ENCODE measurements around the gene PPP2R2D.

Gene PPP2R2D

DNA sequence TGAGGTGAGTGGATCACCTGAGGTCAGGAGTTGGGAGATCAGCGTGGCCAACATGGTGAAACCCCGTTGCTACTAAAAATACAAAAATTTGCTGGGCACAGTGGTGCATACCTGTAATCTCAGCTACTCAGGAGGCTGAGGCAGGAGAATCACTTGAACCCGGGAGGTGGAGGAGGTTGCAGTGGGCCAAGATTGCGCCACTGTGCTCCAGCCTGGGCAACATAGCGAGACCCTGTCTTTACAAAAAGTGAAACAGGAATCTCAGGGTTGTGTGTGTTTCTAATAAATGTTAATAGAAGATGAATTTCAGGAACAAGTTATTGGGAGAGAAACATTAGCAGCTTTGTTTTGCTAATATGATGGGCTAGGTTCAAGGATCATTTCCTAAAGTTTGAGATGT, 19.9 kb downstream of the PPP2R2D start:
- no peak for DNase-seq (ENCODE audit: low read depth)
- TF ChIP-seq, protein P1, sequence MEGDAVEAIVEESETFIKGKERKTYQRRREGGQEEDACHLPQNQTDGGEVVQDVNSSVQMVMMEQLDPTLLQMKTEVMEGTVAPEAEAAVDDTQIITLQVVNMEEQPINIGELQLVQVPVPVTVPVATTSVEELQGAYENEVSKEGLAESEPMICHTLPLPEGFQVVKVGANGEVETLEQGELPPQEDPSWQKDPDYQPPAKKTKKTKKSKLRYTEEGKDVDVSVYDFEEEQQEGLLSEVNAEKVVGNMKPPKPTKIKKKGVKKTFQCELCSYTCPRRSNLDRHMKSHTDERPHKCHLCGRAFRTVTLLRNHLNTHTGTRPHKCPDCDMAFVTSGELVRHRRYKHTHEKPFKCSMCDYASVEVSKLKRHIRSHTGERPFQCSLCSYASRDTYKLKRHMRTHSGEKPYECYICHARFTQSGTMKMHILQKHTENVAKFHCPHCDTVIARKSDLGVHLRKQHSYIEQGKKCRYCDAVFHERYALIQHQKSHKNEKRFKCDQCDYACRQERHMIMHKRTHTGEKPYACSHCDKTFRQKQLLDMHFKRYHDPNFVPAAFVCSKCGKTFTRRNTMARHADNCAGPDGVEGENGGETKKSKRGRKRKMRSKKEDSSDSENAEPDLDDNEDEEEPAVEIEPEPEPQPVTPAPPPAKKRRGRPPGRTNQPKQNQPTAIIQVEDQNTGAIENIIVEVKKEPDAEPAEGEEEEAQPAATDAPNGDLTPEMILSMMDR (IDR thresholded peaks at IDR 0.05; ENCODE audit: insufficient read depth, low read depth, low read length, missing control alignments), result no peak
- H3K4me3 ChIP-seq (ENCODE audit: low read depth, low read length), result no peak overlapping the region

DNA sequence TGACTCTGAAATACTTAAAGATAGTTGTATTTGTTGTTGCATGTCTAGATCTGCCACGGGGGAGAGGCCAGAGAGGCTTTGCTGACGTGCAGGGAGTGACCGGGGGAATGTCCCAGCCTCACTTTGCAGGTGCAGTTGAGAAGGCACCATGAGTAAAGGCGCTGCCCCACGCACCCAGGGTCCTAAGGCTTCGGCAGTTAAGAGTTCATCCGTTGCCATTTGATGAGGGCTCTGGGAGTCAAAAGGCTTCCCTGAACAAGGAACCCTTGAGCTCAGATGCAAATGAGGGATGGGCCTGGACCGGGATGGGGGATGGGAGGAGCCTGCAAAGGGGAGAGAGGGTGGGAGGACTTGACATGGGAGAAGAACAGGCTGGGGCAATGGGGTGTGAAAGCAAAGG, 20.4 kb downstream of the PPP2R2D start:
- TF ChIP-seq, protein P1 (IDR thresholded peaks at IDR 0.05; ENCODE audit: insufficient read depth, low read depth, low read length, missing control alignments), result no peak
- DNase-seq (ENCODE audit: low read depth), result peak; percentile 47
- no peak overlapping the region for H3K4me3 ChIP-seq (ENCODE audit: low read depth, low read length)

DNA sequence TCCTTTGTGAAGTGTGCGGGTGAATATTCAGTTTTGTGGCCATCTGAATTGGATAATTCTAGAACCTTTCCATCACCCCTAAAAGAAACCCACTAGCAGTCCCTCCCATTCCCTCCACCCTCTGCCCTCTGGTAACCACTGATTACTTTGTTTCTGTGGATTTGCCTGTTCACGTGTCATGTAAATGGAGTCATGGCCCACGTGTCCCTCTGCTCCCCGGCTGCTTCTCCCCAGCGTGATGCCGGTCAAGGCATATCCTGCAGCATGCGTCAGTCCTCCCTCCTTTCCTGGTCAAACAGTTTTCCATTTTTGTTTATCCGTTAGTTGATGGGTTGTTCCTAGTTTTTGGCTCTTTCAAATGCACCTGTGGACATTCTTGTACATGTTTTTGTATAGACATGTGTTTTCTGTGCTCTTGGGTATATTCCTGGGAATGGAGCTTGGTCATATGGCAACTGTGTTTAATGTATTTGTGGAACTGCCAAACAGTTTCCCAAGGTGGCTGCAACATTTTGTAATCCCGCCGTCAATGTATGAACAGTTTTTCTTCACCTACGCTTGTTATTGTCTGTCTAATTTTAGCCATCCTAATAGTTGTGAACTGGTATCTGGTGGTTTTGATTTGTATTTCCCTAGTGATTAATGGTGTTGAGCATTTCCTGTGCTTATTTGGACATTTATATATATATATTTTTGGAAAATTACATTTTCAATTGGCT, 22.4 kb downstream of the PPP2R2D start:
- H3K4me3 ChIP-seq (ENCODE audit: low read depth, low read length), result no peak overlapping the region
- DNase-seq (ENCODE audit: low read depth), result no peak
- TF ChIP-seq, protein P1 (IDR thresholded peaks at IDR 0.05; ENCODE audit: insufficient read depth, low read depth, low read length, missing control alignments), result no peak

DNA sequence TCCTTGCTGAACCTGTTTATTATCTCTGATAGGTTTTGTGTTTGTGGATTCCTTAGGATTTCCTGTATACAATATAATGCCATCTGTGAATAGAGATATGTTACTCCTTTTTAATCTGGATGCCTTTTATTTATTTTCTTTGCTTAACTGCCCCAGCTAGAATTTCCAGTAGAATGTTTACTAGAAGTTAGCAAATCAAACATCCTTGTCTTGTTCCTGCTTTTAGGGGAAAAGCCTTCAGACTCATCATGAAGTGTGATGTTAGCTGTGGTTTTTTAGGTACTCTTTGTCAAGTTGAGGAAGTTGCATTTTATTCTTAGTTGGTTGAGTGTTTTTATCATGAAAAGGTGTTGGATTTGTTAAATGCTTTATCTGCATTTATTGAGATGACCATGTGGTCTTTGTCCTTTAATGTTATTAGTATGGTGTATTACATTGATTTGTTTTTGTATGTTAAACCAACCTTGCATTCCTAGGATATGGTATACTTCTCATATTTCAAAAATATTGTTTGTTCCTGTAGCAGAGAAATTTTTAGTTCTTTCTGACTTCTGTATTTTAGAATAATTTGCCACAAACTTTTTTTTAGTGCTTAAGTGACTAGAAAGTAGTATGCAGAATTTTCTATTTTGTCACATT, 24.3 kb downstream of the PPP2R2D start:
- no peak overlapping the region for H3K4me3 ChIP-seq (ENCODE audit: low read depth, low read length)

DNA sequence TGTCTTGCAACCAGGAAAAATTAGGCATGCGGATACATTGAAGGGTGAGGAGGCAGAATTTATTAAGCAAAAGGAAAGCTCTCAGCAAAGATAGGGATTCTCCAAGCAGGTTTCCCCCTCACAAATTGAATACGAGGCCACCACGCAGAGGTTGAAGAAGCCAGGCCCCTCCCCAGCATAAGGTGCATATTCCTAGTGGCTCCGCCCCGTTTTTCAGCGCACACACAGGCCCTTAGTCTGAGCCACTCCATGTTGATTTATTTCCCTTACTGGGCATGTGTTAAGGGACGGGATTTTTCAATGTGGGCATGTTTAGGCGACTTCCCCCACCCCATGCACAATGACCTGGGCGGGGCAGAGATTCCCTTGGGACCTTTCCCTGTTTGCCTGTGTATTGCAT, 24.9 kb downstream of the PPP2R2D start:
- no peak overlapping the region for H3K4me3 ChIP-seq (ENCODE audit: low read depth, low read length)
- DNase-seq (ENCODE audit: low read depth), result no peak
- TF ChIP-seq, protein P1 (IDR thresholded peaks at IDR 0.05; ENCODE audit: insufficient read depth, low read depth, low read length, missing control alignments), result no peak

More for the DNA sequence above, 24.3 kb downstream of the PPP2R2D start:
- TF ChIP-seq, protein P1 (IDR thresholded peaks at IDR 0.05; ENCODE audit: insufficient read depth, low read depth, low read length, missing control alignments), result no peak
- DNase-seq (ENCODE audit: low read depth), result no peak

DNA sequence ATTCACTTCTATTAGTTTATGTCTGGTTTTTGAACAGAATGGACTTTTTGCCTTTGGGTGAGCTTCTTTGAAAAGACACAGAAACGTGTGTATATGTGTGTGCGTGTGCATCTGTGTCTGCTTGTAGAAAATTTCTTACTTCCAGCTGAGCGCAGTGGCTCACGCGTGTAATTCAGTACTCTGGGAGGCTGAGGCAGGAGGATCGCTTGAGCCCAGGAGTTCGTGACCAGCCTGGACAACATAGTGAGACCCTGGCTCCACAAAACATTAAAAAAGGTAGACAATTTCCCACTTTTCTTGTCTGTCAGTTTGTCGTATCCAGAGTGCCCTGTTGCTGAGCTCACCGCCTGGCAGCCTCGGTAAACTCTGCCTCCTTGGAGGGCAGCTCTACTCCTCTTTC, 25.4 kb downstream of the PPP2R2D start:
- TF ChIP-seq, protein P1 (IDR thresholded peaks at IDR 0.05; ENCODE audit: insufficient read depth, low read depth, low read length, missing control alignments), result no peak
- no peak for DNase-seq (ENCODE audit: low read depth)
- H3K4me3 ChIP-seq (ENCODE audit: low read depth, low read length), result no peak overlapping the region

Measured in GM12865 (cell line).